HG03439 (cell line): ENCODE data around the gene YDJC.
"Not testable (repeated sequence)": the region's sequence is repeated elsewhere in the genome, so short reads cannot be mapped to it uniquely, and the experiment has no call there.

Experiments used
- ATAC-seq: cut with Tn5 transposase; IDR thresholded peaks from one replicate; pipeline ENCODE4 v1.9.1; 2021; ENCODE audit warnings: mild to moderate bottlenecking, moderate library complexity; ENCODE audit not compliant: unreplicated experiment

The YDJC gene

GRCh38 chr22:21611210-21611977, 18.4 kb downstream of the YDJC start:
- no peak for ATAC-seq

GRCh38 chr22:21609556-21610157, 20.2 kb downstream of the YDJC start:
- ATAC-seq: not testable (repeated sequence)

- no peak for ATAC-seq
Measured at GRCh38 chr22:21606775-21607174, 23.0 kb downstream of the YDJC start.

GRCh38 chr22:21605887-21606564, 23.8 kb downstream of the YDJC start:
- no peak for ATAC-seq

- no peak for ATAC-seq
Measured at GRCh38 chr22:21603973-21604372, 25.8 kb downstream of the YDJC start.

GRCh38 chr22:21602579-21602978, 27.2 kb downstream of the YDJC start:
- no peak for ATAC-seq

- ATAC-seq: no peak
Measured at GRCh38 chr22:21599053-21599893, 30.5 kb downstream of the YDJC start.

- no peak for ATAC-seq
Measured at GRCh38 chr22:21598302-21598701, 31.5 kb downstream of the YDJC start.

GRCh38 chr22:21596356-21597135, 33.3 kb downstream of the YDJC start:
- ATAC-seq: not testable (repeated sequence)

- ATAC-seq: no peak
Measured at GRCh38 chr22:21594865-21595452, 34.9 kb downstream of the YDJC start.

- no peak for ATAC-seq
Measured at GRCh38 chr22:21593406-21594232, 36.2 kb downstream of the YDJC start.

GRCh38 chr22:21592422-21592821, 37.4 kb downstream of the YDJC start:
- ATAC-seq: no peak

GRCh38 chr22:21591695-21592094, 38.1 kb downstream of the YDJC start:
- no peak for ATAC-seq

- no peak for ATAC-seq
Measured at GRCh38 chr22:21590809-21591641, 38.8 kb downstream of the YDJC start.

- ATAC-seq: no peak
Measured at GRCh38 chr22:21589396-21589795, 40.4 kb downstream of the YDJC start.

GRCh38 chr22:21587803-21588611, 41.8 kb downstream of the YDJC start:
- ATAC-seq: peak; percentile 72

- ATAC-seq: no peak
Measured at GRCh38 chr22:21585389-21585788, 44.4 kb downstream of the YDJC start.
